H4 (cell line): ENCODE measurements around the gene PPP1R13B. TPM values are rescaled to one million over a fixed set of nuclear protein-coding genes. Genes with fewer than 3 reads are reported as not detected.

Experiments used
- DNase-seq: peaks from one replicate; pipeline ENCODE4 v3.0.0-alpha.2; 2015; ENCODE audit warnings: low spot score
- total RNA-seq: library from RNA; depleted of rRNA; stranded (reverse); fragments of >200 nt; shearing (Covaris generic); gene quantifications from 2 replicates; pipeline ENCODE4 v1.2.3, GENCODE V29; 2014; rRNA removed

Gene PPP1R13B
- total RNA-seq, 1 experiment from 2014 or later, result 2.9 TPM

- DNase-seq, result no peak
These were observed 161.8 kb downstream of the PPP1R13B start for GRCh38 chr14:103685276-103686211.

GRCh38 chr14:103684871-103685270 is 162.5 kb downstream of the PPP1R13B start:
- DNase-seq, result no peak

GRCh38 chr14:103684471-103684870 is 162.9 kb downstream of the PPP1R13B start:
- DNase-seq, result no peak

Other genes starting within 250 kb of the PPP1R13B start
- 75.5 and 83.8 TPM in 2 replicates for gene KLC1, start 218.4 kb downstream of the PPP1R13B start, total RNA-seq
- gene XRCC3, start 132.1 kb downstream of the PPP1R13B start, total RNA-seq, result 20.3 and 39.9 TPM in 2 replicates
- 17.2 and 31.6 TPM in 2 replicates for gene ZFYVE21, start 131.8 kb downstream of the PPP1R13B start, total RNA-seq
- gene TDRD9, start 80.9 kb upstream of the PPP1R13B start, total RNA-seq, result not detected in 2 replicates
- gene RD3L, start 95.0 kb upstream of the PPP1R13B start, total RNA-seq, result not detected in 2 replicates
- gene ASPG, start 238.1 kb upstream of the PPP1R13B start, total RNA-seq, result not detected in 2 replicates